CD4-positive, CD25-positive, alpha-beta regulatory T cell (primary cell): ENCODE data around the gene GPX8. TPM values are rescaled to one million over a fixed set of nuclear protein-coding genes. Genes with fewer than 3 reads are reported as not detected.
A peak's percentile ranks its signal among the peaks of the same experiment; 100 is the strongest.

Experiments
- ATAC-seq, 2 donors: fragments of 150-1000 bp; cut with Tn5 transposase; one replicate each; pipeline ENCODE4 v1.10.0; 2021; ENCODE audit warnings: low read depth in 2 of 2, moderate number of reproducible peaks in 2 of 2, moderate library complexity in 1 of 2
- DNase-seq, 3 donors: peaks; one replicate each; pipeline versions ENCODE4 v3.0.0 to v3.0.0-alpha.2; 2012 to 2022; ENCODE audit warnings: mixed read lengths in 1 of 3
- H3K27ac ChIP-seq: one replicate; pipeline ENCODE4 v1.7.0; 2013; ENCODE audit warnings: mild to moderate bottlenecking, low read length; ENCODE audit not compliant: insufficient read depth, poor library complexity, severe bottlenecking
- H3K27me3 ChIP-seq: one replicate; pipeline ENCODE4 v1.7.0; 2013; ENCODE audit warnings: low read length; ENCODE audit not compliant: control insufficient read depth, insufficient read depth
- H3K36me3 ChIP-seq: one replicate; pipeline ENCODE4 v1.7.0; 2013; ENCODE audit warnings: mild to moderate bottlenecking, low read length, moderate library complexity; ENCODE audit not compliant: control insufficient read depth, insufficient read depth
- H3K4me1 ChIP-seq: 2 replicates; pipeline ENCODE4 v1.7.0; 2013; ENCODE audit warnings: mild to moderate bottlenecking, low read length; ENCODE audit not compliant: insufficient read depth, control insufficient read depth, poor library complexity, severe bottlenecking
- H3K4me3 ChIP-seq: one replicate; pipeline ENCODE4 v1.7.0; 2013; ENCODE audit warnings: low read depth, mild to moderate bottlenecking, low read length, moderate library complexity
- H3K9me3 ChIP-seq, 2 experiments: 1 replicate in 1 of 2; 2 replicates in 1 of 2; pipeline ENCODE4 v1.7.0; 2013; ENCODE audit warnings: low read length in 2 of 2, mild to moderate bottlenecking in 1 of 2, moderate library complexity in 1 of 2; ENCODE audit not compliant: control insufficient read depth in 2 of 2
- H3K27ac Mint-ChIP-seq, 3 donors: one replicate each; pipeline ENCODE4 v1.8.0; 2020 to 2022; ENCODE audit warnings: mild to moderate bottlenecking in 3 of 3, mixed read lengths in 3 of 3, moderate library complexity in 2 of 3
- H3K27me3 Mint-ChIP-seq: one replicate; pipeline ENCODE4 v1.8.0; 2022; ENCODE audit warnings: mild to moderate bottlenecking, mixed read lengths
- H3K36me3 Mint-ChIP-seq: one replicate; pipeline ENCODE4 v1.8.0; 2020; ENCODE audit warnings: mixed read lengths
- H3K4me1 Mint-ChIP-seq, 4 donors: one replicate each; pipeline ENCODE4 v1.8.0; 2020 to 2022; ENCODE audit warnings: mixed read lengths in 4 of 4, mild to moderate bottlenecking in 1 of 4
- H3K4me3 Mint-ChIP-seq, 4 donors: one replicate each; pipeline ENCODE4 v1.8.0; 2020 to 2022; ENCODE audit warnings: mild to moderate bottlenecking in 4 of 4, mixed read lengths in 4 of 4, moderate library complexity in 3 of 4
- H3K9me3 Mint-ChIP-seq, 7 donors: one replicate each; pipeline ENCODE4 v1.8.0; 2020 to 2022; ENCODE audit warnings: mixed read lengths in 7 of 7, mild to moderate bottlenecking in 3 of 7, moderate library complexity in 2 of 7
- polyA plus RNA-seq, 4 donors: library from polyadenylated mRNA; unstranded; fragments of 300-500 nt; fragmentation: Illumina TruSeq; gene quantifications; one replicate each; pipeline ENCODE4 v1.2.3, GENCODE V29; 2021
- total RNA-seq: library from RNA; stranded (reverse); gene quantifications from one replicate; pipeline ENCODE4 v1.2.3, GENCODE V29; 2022

GPX8 gene
- total RNA-seq (not detected), polyA plus RNA-seq (not detected)

GRCh38 chr5:55159763-55160492 is at the start of gene GPX8:
Gene GPX8, plus strand, starts transcription at chr5:55160171. Its CDS starts 22 bp downstream, at chr5:55160193.
- Histone ChIP-seq H3K36me3 (no peaks in the 10 kb centered on the region), H3K4me3 (no peak within 1 kb of the TSS), H3K27me3 (peaks cover 46% of the 10 kb centered on the region), H3K9me3 (no peaks in the 10 kb centered on the region), H3K4me1 (no peaks in the 10 kb centered on the region), H3K27ac (no peak within 1 kb of the TSS)
- Mint-ChIP-seq H3K27ac (no peak within 1 kb of the TSS), H3K36me3 (no peaks in the 10 kb centered on the region), H3K4me3 (no peak within 1 kb of the TSS), H3K27me3 (peaks cover 61% of the 10 kb centered on the region), H3K4me1 (no peaks in the 10 kb centered on the region), H3K9me3 (peaks cover 0 to 2% (median 0%) of the 10 kb centered on the region in 7 donors)
- peak in 1 of 2 donors; percentile 60 for ATAC-seq
- peak in 2 of 3 donors; percentile 57 to 58 for DNase-seq

- Histone ChIP-seq H3K4me1 (peaks cover 1% of the 10 kb centered on the region), H3K27ac (no peak overlapping the region), H3K27me3 (no peaks in the 10 kb centered on the region), H3K4me3 (no peak overlapping the region), H3K9me3 (no peaks in the 10 kb centered on the region), H3K36me3 (no peaks in the 10 kb centered on the region)
- no peak overlapping the region for H3K27ac Mint-ChIP-seq
- H3K9me3 Mint-ChIP-seq: no peaks in the 10 kb centered on the region
- peaks cover 0 to 22% (median 15%) of the 10 kb centered on the region in 4 donors for H3K4me1 Mint-ChIP-seq
- peaks cover 8% of the 10 kb centered on the region for H3K36me3 Mint-ChIP-seq
- H3K4me3 Mint-ChIP-seq: no peak overlapping the region
- H3K27me3 Mint-ChIP-seq: peaks cover 4% of the 10 kb centered on the region
- ATAC-seq (no peak), DNase-seq (no peak)
Measured at GRCh38 chr5:55110217-55110616, 49.8 kb upstream of the GPX8 start.

GRCh38 chr5:55113327-55113726 is 46.6 kb upstream of the GPX8 start:
- Histone ChIP-seq H3K27me3 (no peaks in the 10 kb centered on the region), H3K36me3 (no peaks in the 10 kb centered on the region), H3K4me3 (no peak overlapping the region), H3K27ac (no peak overlapping the region), H3K9me3 (no peaks in the 10 kb centered on the region), H3K4me1 (no peaks in the 10 kb centered on the region)
- H3K27ac Mint-ChIP-seq: peak overlapping the region in 2 of 3 donors; percentile 6 to 63
- H3K4me1 Mint-ChIP-seq: peaks cover 0 to 14% (median 8%) of the 10 kb centered on the region in 4 donors
- peak in 1 of 2 donors; percentile 50 for ATAC-seq
- no peak overlapping the region for H3K4me3 Mint-ChIP-seq
- H3K27me3 Mint-ChIP-seq: peaks cover 4% of the 10 kb centered on the region
- no peaks in the 10 kb centered on the region for H3K36me3 Mint-ChIP-seq
- H3K9me3 Mint-ChIP-seq: no peaks in the 10 kb centered on the region
- no peak for DNase-seq

- no peaks in the 10 kb centered on the region for H3K36me3 ChIP-seq
- no peak for DNase-seq
- H3K27me3 ChIP-seq: no peaks in the 10 kb centered on the region
- Mint-ChIP-seq H3K27me3 (peaks cover 4% of the 10 kb centered on the region), H3K36me3 (no peaks in the 10 kb centered on the region), H3K9me3 (no peaks in the 10 kb centered on the region), H3K4me1 (peaks cover 0 to 14% (median 8%) of the 10 kb centered on the region in 4 donors), H3K4me3 (no peak overlapping the region), H3K27ac (peak overlapping the region in 1 of 3 donors; percentile 63)
- no peak for ATAC-seq
- H3K4me1 ChIP-seq: no peaks in the 10 kb centered on the region
- no peaks in the 10 kb centered on the region for H3K9me3 ChIP-seq
- no peak overlapping the region for H3K4me3 ChIP-seq
- H3K27ac ChIP-seq: no peak overlapping the region
Measured at GRCh38 chr5:55114061-55114460, 45.9 kb upstream of the GPX8 start.

GRCh38 chr5:55123365-55123764 is 36.6 kb upstream of the GPX8 start:
- Histone ChIP-seq H3K4me1 (no peaks in the 10 kb centered on the region), H3K9me3 (no peaks in the 10 kb centered on the region), H3K36me3 (no peaks in the 10 kb centered on the region), H3K27me3 (peaks cover 4% of the 10 kb centered on the region), H3K27ac (no peak overlapping the region), H3K4me3 (no peak overlapping the region)
- Mint-ChIP-seq H3K27me3 (peaks cover 16% of the 10 kb centered on the region), H3K4me3 (no peak overlapping the region), H3K9me3 (peaks cover 0 to 2% (median 0%) of the 10 kb centered on the region in 7 donors), H3K27ac (no peak overlapping the region), H3K36me3 (no peaks in the 10 kb centered on the region), H3K4me1 (peaks cover 0 to 4% (median 0%) of the 10 kb centered on the region in 4 donors)
- ATAC-seq (no peak), DNase-seq (no peak)

- Histone ChIP-seq H3K4me1 (no peaks in the 10 kb centered on the region), H3K9me3 (peaks cover 8 to 12% of the 10 kb centered on the region in 2 experiments), H3K27ac (no peak overlapping the region), H3K4me3 (no peak overlapping the region), H3K27me3 (peaks cover 11% of the 10 kb centered on the region), H3K36me3 (no peaks in the 10 kb centered on the region)
- H3K4me3 Mint-ChIP-seq: no peak overlapping the region
- H3K27ac Mint-ChIP-seq: no peak overlapping the region
- DNase-seq: peak in 1 of 3 donors; percentile 5
- no peak for ATAC-seq
- peaks cover 47% of the 10 kb centered on the region for H3K27me3 Mint-ChIP-seq
- H3K4me1 Mint-ChIP-seq: peaks cover 0 to 15% (median 4%) of the 10 kb centered on the region in 4 donors
- H3K36me3 Mint-ChIP-seq: no peaks in the 10 kb centered on the region
- peaks cover 2 to 17% (median 7%) of the 10 kb centered on the region in 7 donors for H3K9me3 Mint-ChIP-seq
Measured at GRCh38 chr5:55134053-55134722, 25.8 kb upstream of the GPX8 start.

GRCh38 chr5:55136521-55136920 is 23.4 kb upstream of the GPX8 start:
- no peak overlapping the region for H3K27ac Mint-ChIP-seq
- peaks cover 0 to 15% (median 6%) of the 10 kb centered on the region in 4 donors for H3K4me1 Mint-ChIP-seq
- Histone ChIP-seq H3K36me3 (no peaks in the 10 kb centered on the region), H3K27ac (no peak overlapping the region), H3K27me3 (peaks cover 6% of the 10 kb centered on the region), H3K4me3 (no peak overlapping the region), H3K4me1 (no peaks in the 10 kb centered on the region), H3K9me3 (no peaks in the 10 kb centered on the region)
- H3K9me3 Mint-ChIP-seq: peaks cover 0 to 8% (median 2%) of the 10 kb centered on the region in 7 donors
- H3K36me3 Mint-ChIP-seq: no peaks in the 10 kb centered on the region
- peaks cover 34% of the 10 kb centered on the region for H3K27me3 Mint-ChIP-seq
- no peak overlapping the region for H3K4me3 Mint-ChIP-seq
- DNase-seq: no peak
- no peak for ATAC-seq
